Endometrium (tissue), 2 donors: Measurements from ENCODE around the gene JOSD2.

Experiments used
- FAIRE-seq: peaks from 2 replicates; lab custom pipeline; 2012; peaks lifted over from hg19 to GRCh38; lab: Jason Lieb, UNC
- donor health status: control.
- donor health status: control.

Gene JOSD2

DNA sequence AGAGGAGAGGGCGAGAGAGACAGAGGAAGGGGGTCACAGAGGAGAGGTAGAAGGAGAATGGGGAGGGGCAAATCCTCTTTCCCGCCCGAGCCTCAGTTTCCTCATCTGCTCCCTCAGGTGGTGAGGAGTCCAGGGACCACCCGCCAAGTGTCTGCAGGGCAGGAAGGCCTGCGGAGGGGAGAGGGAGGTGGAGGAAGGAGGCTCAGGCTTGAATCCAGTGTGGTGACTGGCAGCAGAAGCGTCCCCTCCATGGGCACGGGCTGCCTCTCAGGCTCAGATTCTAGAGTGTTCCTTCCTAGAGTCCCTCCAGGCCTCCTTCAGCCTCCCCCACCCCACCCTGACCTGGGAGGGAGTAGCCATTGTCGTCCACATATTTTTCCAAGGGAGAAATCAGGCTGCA, 17.8 kb downstream of the JOSD2 start:
- FAIRE-seq: no peak

DNA sequence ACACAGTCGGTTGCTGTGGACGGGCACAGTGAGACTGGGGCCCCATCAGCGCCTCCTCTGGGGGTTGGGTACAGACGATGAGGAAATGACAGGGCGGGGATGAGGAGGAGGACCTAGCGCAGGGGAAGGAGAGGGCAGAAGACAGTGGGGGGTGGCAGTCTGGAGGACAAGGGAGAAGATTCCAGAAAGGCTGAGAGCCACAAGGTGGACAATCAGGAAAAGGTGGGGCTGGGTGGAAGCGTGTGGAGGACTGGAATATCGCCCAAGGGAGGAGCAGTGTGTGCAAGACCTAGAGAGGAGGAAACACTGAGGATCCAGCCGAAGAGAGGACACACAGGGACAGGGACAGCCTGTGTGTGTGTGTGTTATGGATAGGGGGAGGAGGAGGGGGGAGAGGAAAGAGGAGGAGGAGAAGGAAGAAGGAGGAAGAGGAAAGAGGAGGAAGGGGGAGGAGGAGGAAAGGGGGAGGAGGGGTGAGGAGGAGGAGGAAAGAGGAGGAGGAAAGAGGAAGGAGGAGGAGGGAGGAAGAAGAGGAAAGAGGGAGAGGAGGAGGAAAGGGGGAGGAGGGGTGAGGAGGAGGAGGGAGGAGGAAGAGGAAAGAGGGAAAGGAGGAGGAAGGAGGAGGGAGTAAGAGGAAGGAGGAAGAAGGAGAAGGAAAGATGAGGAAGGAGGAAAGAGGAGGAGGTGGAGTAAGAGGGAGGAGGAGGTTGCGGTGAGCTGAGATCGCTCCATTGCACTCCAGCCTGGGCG, 18.5 kb downstream of the JOSD2 start:
- FAIRE-seq: no peak

DNA sequence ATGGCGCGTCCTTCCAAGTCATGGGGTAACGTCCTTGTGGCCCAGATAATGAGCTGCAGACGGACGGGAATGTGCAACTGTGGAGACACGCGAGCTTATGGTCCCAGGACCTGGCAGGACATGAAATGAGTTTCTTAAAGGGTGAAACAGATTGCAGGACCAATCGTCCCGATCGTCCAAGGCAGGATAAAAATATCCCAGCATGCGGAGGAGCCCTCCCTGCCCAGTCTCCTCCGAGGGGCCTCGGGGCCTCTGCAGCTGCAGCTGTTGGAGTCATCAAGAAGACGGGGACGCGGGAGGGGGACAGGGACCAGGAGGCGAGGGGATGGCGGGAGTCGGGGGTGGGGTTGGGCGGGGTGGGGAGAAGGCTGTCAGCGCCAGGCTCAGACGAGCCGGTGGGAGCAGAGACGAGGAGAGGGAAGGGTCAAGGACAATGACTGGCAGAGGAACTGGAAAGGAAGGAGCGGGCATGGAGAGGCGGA, 20.0 kb downstream of the JOSD2 start:
- FAIRE-seq: no peak

GRCh38 chr19:50490411-50490811, 20.6 kb downstream of the JOSD2 start:
- no peak for FAIRE-seq

- no peak for FAIRE-seq
Observed at GRCh38 chr19:50489461-50490011, 21.5 kb downstream of the JOSD2 start.

- no peak for FAIRE-seq
Observed at GRCh38 chr19:50488389-50489194, 22.4 kb downstream of the JOSD2 start.

DNA sequence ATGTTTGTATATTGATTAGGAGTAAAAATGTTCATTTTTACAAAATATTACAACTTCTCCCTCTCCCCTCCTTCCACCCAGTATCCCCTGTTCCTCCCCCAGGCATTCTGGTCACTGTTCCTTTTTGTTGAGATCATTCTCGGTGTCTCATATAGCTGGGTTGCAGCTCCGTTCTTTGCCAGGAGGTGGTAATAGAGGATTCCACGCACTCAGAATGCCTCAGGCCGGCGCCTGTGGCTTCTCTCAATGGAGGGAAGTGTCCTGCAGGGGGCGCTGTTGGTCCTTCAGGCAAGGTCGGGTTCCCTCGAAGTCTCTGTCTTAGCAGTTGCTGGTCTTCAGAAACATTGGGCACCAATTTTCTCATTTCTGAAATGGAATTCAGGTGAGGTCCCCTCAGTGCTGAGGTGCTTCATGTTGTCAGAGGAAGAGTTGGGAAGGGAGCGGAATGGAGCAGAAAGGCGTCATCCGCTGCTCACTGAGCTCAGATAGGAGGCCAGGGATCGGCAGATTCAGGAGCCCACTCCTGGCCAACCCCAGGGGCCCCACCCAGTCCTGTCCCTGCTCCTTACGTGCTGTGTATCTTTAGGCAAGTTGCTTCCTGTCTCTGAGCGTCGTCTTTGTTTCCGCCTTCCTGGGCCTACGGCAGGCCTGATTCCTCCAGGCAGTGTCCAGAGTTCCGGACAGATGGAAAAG, 24.0 kb downstream of the JOSD2 start:
- FAIRE-seq: no peak

GRCh38 chr19:50485284-50485955, 25.6 kb downstream of the JOSD2 start:
- no peak for FAIRE-seq

GRCh38 chr19:50482916-50483315, 28.1 kb downstream of the JOSD2 start:
- no peak for FAIRE-seq

DNA sequence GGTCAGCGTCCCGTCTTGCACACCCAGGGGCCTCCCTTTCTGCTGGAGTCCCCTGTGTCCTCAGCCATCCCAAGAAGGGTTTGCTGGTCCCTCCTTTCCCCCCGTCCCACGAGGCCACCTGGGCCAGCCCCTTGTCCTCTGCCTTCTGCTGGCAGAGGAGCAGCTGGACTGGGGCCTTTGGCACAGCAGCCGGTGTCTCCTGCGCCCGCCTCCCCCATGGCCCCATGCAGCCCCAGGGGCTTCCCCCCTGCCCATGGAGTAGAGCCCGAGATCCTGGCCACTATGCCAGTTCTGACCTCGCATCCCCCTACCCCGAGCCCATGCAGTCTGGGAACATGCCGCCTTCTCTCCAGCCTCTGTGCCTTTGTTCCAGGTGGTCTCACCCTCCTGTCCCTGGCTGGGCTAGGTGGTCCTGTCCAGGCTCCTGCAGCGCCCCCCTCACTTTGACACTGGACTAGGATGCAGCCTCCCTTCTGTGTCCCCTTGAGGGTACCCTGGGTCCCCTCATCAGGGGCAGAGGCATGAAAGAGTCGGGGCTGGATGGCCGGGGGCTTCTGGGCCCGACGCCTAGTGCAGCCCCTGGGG, 28.6 kb downstream of the JOSD2 start:
- FAIRE-seq: no peak

- no peak for FAIRE-seq
Observed at GRCh38 chr19:50481351-50482149, 29.4 kb downstream of the JOSD2 start.

DNA sequence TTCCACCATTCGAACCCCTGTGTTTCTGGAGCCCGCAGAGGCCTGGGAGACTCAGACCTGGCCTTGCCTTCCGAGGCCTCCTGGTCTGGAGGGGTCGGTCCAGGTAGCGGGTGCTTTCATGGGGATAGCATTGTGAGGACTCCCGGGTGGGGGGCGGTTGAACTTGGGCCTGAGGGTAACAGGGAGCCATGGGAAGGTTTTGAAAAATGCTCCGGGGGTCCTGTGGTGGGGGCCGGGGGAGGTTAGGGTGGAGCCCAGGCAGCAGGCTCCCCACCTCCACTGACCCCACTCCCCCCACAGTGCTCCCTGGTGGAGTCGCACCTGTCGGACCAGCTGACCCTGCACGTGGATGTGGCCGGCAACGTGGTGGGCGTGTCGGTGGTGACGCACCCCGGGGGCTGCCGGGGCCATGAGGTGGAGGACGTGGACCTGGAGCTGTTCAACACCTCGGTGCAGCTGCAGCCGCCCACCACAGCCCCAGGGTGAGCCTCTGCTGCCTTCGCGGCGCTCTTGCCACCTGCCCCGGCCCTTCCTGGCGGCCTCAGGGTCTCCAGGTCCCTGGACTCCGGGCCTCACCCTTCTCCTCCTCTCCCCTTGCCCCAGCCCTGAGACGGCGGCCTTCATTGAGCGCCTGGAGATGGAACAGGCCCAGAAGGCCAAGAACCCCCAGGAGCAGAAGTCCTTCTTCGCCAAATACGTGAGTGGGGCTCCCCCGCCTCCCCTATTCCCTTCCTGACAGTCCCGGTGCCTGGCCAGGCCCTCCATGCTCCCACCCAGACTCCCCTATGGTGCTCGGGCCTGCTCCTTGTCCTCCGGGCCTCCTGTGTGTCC, 30.5 kb downstream of the JOSD2 start:
- FAIRE-seq: no peak

- no peak for FAIRE-seq
Observed at GRCh38 chr19:50479761-50480251, 31.2 kb downstream of the JOSD2 start.

GRCh38 chr19:50478901-50479715, 31.9 kb downstream of the JOSD2 start:
- no peak for FAIRE-seq

DNA sequence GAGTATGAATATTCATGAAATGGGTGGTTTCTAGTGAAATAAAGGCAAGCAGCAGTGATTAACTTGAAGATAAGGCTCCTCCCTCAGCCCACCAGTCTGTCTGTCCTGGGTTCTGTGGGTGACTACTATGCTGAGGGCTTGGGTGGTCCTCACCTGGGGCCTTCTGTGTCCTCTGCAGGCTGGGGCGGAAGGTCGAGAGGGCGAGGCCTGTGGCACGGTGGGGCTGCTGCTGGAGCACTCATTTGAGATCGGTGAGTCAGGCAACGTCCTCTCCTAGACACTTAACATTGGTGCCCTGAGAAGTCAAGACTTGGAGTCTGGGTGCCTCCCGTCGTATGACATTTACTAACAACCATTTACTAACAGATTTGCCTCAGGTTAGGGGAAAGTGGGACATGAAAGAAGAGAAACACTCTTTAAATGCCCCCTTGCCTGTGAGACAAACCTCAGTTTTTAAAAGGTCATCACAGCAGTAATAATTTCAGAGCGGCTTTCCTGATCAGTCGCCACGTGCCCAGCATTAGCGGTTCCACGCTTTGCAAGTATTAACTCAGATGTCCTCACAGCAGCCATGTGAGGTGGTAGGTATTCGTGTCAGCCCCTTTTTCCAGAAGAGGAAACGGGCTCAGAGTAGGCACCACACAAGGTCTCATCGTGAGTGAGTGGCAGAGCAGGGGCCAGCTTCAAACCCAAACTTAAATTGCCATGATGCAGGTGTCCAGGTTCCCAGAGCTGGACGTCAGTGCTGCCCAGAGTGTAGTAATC, 33.1 kb downstream of the JOSD2 start:
- FAIRE-seq: no peak

GRCh38 chr19:50476907-50477238, 34.1 kb downstream of the JOSD2 start:
- no peak for FAIRE-seq

GRCh38 chr19:50476224-50476906, 34.6 kb downstream of the JOSD2 start, which contains the start of the genes EMC10 and GARIN5A:
Gene EMC10 (plus strand): TSS chr19:50476507. CDS start chr19:50476545, 38 bp downstream.
Gene GARIN5A (minus strand): TSS chr19:50476848. CDS start chr19:50476388, 460 bp downstream.
- FAIRE-seq: no peak
